Activated T-cell treated with anti-CD3 and anti-CD28 coated beads for 4 hours (primary cell): ENCODE measurements around the gene PARD3.
"Not testable (repeated sequence)": the region's sequence is repeated elsewhere in the genome, so short reads cannot be mapped to it uniquely, and the experiment has no call there.

Experiments
- DNase-seq: peaks from one replicate; pipeline ENCODE4 v3.0.0-alpha.2; 2020

PARD3 gene

DNA sequence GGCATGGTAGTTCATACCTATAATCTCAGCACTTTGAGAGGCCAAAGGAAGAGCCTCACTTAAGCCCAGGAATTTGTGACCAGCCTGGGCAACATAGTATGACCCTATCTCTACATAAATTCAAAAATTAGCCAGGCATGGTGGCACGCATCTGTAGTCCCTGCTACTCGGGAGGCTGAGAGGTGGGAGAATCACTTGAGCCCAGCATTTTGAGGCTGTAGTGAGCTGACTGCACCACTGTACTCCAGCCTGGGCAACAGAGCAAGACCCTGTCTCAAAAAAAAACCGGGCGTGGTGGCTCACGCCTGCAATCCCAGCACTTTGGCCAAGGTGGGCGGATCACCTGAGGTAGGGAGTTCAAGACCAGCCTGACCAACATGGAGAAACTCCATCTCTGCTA is 19.8 kb downstream of the PARD3 start:
- no peak for DNase-seq

DNA sequence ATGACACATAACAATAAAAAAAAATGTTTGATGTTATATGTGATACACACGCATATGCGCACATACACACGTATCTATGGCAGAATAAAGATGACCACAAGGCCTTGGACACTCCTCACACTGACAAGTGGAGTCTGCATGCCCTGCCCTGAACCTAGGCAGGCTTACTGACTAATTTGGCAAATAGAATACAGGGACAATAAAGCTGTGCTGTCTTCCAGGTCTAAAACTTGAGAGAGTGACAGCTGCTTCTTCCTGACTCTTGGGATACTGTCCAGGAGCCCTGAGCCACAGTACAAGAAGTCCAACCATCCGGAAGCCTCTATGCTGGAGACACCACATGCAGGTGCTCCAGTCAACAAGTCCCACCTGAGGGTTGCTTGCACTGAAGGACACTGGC is 20.3 kb downstream of the PARD3 start:
- no peak for DNase-seq

DNA sequence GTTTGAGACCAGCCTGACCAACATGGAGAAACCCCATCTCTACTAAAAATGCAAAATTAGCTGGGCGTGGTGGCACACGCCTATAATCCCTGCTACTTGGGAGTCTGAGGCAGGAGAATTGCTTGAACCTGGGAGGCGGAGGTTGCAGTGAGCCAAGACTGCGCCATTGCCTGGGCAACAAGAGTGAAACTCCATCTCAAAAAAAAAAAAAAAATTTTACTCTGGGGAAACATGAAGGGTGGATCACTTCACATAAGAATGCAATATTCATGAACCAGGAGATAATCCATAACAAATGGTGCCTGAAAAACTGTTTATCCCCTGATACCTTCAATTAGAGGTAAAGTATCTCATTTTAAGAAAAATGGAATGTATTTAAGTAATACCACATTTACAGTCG is 21.5 kb downstream of the PARD3 start:
- DNase-seq: not testable (repeated sequence)

DNA sequence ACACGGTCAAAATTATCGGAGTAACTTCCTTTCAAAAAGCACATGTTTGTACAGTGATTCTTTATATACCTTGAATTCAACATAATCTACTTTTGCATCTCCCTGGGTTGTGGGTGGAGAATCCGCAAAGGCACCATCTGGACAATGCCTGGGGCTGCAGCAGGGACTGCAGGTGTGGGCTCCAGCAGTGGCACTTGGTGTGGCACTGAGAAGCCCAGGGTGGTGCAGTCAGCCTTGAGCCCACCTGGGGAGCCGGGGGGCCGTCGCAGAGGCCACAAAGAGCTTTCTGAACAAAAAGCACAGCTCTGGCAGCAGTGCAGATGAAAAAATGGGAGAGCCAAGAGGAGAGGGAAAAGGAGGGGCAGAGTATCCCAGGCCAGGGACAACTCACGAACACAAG is 22.2 kb downstream of the PARD3 start:
- DNase-seq: no peak

DNA sequence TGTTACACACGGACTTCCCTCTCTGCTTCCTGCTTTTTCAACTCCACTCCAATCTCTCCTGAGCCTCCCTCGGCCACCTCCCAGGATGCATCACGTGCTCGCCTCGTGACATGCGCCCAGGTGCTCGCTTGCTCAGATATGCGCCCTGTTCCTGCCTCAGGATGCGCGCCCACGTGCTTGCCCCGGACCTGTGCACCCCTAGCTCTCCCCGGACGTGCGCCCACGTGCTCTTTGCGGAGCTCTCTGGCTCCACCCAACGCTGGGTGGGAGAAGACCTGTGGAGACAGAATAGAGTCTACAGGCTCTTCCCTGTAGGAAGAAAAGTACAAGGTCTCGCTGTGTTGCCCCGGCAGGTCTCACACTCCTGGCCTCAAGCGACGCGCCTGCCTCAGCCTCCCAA is 23.1 kb downstream of the PARD3 start:
- no peak for DNase-seq

DNA sequence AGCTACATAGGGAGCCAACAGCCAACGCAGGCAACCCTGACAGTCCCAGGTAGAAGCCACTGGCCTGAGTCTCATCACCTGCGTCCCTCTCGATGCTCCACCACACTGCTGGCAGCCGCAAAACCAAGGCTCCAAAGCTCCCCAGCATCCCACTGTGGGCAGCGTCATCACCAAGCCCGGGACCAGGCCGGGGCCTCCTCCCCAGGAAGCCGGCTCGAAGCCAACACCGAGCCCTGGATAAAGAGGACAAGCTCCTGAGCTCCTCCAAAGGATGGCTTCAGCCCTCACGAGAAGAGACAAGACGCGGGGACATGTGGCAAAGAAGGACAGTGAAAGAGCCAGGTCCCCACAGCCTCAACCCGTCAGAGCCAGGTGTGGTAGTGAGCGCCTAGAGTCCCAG is 23.9 kb downstream of the PARD3 start:
- no peak for DNase-seq

DNA sequence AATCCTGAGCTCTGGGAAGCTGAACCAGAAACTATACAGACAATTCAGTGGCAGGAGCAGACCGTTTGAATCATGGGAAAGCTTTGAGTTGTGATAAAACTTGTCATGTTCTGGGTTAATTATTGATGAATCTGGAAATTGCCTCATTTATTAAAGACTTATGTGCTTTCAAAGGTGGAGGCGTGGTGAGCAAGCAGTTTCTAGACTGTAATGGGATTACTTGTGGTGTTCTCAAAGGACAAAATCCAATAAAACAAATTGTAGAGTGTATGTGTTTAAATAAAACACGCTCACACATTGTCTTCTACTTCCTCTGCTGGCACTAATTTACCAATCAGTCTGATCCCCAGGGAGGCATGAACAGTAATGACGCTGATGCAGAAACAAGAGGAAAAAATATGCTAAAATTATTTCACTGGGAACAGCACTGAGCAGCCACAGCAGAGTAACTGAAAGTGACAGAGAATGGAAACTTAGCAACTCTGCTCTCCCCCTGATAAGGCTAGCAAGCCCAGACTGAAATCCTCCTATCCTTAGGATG is 25.1 kb downstream of the PARD3 start:
- DNase-seq: no peak

DNA sequence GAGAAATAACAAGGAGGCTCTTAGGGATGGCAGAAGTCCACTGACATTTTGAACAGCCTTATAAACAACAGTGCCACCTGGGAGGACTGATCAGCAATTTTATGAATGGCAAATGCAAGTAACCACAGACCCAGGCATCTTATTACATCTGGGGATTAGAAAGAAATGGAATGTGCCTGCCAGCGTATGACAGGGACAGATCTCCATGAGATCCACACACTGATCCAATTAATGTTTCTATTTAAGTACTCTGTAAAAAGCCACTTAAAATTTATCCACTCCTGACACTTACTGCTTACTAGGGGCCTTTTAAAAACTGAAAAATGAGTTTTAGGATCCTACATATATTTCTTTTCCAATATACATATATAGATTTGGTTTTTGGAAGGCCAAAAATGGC is 28.6 kb downstream of the PARD3 start:
- DNase-seq: no peak

DNA sequence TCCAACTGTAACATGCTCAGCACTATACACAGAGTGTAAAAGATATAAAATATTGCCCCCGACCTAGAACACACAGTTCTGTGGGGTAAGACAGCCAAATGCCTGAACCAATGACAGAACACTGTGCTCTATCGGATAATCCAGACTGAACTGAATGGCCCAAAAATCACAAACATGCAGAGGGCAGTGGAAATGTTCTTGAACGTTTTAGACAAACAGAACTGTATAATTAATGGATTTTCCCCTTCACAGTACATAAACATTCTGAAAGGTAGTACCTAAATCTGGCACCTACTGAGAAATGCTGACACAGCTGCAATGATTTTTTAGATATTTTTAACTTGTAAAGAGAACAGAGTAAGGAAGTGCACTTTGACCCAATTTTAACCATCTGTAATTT is 33.4 kb downstream of the PARD3 start:
- no peak for DNase-seq

DNA sequence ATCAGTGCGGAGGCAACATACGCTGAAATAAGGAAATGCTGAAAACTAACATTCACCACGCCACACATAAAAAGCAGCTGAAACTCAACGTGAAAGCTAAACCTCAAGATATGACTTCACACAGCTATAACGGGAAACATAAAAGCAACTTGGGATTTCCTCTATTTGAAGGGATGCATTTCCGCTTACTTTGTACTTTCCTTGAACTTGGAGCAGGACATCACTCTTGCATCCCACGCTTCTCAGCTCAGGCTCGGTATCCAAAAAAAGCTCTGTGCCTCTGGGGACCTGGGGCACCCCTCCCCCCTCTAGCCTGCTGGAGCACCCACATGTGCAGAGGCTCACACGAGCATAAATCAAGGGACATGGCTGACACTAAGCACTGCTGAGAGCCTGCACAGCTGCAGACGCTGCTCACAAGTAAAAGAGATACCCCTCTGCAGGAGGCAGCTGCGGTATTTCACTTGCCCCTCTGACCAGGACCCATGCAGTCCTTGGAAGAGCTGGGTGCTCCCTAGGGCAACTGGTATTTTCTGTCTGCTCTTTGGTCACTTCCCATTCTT is 34.2 kb downstream of the PARD3 start:
- DNase-seq: no peak

DNA sequence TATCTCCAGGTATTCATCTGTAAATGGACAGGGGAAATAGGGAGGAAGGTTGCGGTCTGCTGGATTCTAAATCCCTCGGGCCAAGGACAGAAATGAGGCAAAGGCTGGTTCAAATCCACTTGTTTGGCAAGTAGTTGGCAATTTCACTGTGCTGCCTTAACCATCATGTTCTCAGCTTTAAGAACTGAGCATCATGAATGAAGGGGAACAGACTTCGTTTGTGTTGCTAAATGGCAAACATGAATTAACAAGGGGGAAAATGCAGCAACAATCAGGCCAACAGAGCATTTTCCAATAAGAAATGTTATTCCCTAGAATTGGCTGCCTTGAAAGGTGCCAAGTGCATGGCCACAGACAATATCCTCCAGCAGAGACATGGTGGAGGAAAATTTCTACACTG is 36.9 kb downstream of the PARD3 start:
- no peak for DNase-seq

DNA sequence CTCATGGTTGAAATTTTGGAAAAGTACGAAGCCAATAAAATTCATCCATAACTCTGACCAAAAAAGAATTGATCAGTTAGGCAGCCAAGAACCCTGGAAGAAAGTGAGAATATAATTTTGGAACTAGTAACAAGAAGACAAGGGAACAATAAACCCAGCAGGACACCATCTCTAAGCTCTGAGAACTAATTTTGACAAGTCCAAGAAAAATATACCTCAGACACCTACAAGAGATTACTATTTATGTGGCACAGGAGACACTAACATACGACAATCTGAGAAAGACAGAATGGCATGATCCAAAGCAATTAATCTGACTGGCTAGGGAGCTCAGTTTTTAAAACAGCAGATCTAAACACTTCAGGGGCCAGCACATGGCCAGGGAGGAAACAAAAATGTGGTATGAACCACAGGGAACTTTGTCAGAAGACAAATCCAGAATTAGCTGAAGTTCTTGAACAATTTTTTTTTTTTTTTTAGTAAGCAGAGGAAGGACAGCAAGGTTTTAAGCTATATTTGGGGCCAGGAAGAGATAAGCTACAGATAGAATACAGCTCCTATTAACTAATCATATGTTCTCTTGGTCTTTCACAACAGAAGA is 38.9 kb downstream of the PARD3 start:
- no peak for DNase-seq

DNA sequence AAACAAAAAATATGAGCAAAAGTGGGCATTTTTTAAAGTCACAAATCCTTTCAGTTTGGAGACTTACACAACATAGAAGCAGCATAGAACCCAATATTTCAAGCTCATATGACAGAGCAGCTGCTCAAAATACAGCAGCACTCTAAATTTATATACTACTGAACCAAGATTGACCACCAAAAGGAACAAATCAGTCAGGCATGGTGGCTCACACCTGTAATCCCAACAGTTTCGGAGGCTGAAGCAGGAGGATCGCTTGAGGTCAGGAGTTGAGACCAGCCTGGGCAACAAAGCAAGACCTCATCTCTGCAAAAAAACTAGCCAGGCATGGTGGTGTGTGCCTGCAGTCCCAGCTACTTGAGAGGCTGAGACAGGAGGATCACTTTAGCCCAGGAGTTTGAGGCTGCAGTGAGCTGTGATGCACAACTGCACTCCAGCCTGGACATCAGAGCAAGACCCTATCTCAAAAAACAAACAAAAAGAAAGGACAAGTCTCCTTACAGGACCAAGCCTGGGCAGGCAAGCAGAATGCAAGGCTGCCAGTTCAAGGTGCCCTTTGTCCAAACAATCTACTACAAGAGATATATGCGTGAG is 40.0 kb downstream of the PARD3 start:
- DNase-seq: no peak

DNA sequence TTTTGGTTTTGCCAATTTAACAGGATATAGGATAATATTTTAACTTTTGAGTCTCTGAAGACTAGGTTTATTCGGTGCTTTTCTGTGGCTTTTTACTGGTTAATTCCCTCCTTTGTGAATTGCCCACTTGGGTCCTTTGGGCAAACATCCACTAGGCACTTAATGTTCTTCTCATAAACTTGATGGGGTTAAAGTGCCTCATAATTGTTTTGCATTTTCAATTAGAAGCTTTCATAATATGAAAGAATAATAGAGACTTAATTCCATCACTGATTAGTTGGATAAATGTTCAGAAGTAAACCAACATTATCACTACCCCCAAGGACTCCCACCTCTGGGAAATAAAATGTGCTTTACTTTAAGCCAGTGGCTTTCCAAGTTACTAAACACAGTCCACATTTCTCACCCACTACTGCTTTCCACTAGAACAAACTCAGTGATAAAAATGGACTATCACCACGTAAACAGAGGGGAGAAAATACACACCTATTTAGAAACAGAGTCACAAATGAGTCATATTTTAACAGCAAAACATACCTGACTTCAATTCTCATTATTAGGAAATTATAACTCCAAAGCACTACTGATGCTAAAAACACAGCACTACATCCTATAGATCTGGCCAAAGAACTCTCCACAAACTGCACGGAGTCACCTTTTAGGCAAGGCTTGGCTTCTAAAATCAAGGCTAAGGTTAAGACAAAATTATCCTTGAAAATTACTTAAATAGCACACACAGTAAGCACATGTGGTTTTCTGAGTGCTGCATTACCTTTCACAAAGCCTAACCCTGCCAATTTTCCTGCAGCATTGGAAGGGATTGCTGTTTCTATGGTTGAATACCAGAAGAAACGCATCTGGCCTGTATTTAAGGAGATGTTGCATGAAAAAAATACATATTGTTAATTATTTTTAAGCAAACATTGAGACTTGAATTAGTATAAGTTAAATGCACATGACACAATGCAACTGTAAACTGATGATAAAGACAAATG is 41.2 kb downstream of the PARD3 start:
- no peak for DNase-seq

DNA sequence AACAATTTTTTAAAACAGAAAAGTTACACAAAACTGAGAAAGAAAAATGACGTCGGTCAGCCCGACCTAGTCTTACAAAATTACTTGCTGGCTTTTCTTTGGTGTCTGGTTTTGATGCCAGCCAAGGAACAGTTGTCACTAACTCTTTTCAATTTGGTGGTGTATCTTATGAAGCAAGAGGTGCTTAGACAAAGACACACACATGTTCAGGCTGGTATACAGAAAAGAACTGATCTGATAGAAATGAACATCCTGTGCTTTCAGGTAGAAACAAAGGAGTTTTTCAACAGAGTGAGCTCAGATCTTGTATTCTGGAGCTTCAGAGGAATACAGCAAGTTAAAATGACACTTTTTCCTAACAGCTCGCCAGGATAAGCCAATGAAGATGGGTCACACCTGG is 43.6 kb downstream of the PARD3 start:
- no peak for DNase-seq

DNA sequence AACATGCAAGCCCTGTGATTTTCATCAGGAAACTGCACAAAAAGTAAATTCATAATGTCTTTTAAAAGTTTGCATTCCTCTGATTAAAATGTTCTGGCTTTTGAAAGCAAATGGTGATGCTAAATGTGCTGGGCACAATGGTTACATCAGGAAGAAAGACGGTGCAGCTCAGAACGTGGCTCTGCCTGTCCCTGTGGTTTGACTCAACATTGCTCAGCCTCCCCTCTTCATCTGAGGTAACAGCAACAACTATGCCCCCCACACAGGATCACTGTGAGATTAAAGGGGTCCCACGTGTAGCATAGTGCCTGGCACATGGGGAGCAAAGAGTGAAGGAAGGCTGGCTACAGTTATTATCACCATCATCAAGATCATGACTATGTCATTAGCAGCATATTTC is 44.0 kb downstream of the PARD3 start:
- DNase-seq: no peak

DNA sequence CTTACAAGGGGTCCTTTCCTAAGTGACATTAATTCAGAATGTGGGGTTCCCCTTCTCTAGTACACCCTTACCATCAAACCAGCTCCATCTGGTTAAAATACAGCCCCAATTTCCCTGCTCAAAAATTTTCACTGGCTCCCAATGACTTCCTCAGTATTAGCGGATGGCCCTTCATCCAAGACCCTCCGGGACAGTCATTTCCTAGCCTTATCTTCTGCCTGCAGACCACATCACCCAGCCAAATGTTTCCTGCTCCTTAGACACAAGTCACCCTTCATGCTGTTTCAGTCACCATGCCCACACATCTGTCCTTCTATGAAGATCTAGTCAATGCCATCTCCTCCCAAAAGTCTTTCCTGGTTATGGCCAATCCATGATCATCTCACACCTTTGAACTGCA is 45.2 kb downstream of the PARD3 start:
- no peak for DNase-seq

DNA sequence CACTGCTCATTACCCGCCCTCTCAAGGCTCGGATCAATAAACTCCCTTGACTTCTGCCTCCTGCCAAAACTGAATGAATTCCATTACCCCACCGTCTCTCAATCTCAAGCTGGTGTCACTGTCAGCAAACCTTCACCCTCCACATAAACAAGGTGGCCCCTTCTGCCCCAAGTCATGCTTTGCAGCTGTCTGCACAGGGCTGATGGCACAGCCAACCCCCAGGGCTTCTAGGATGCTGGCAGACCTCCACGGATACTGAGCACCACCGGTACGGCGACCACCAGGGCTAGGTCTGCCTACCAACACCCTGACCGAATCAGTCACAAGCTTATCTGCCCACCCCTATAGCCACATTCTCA is 46.1 kb downstream of the PARD3 start:
- no peak for DNase-seq

DNA sequence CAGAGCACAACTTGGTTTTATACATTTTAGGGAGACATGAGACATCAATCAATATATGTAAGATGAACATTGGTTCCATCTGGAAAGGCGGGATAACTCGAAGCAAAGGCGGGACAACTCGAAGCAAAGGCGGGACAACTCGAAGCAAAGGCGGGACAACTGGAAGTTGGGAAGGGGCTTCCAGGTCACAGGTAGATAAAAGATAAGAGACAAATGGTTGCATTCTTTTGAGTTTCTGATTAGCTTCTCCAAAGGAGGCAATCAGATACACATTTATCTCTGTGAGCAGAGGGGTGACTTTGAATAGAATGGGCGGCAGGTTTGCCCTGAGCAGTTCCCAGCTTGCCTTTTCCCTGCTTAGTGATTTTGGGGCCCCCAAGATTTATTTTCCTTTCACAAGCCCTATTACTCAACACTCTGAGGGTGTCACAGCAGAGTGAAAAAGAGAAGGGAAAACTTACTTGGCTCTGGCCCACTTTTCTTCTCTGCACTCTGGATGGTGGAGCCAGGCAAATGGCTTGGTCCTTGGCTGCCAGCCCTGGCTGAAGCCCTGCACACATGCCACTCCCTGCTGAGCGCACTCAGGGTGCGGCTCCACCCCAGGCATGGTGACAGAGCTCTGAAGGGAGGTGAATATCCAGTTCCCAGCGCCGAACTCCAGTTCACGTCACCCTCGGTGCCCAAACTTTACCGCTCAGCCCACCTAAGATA is 46.7 kb downstream of the PARD3 start:
- DNase-seq: no peak

DNA sequence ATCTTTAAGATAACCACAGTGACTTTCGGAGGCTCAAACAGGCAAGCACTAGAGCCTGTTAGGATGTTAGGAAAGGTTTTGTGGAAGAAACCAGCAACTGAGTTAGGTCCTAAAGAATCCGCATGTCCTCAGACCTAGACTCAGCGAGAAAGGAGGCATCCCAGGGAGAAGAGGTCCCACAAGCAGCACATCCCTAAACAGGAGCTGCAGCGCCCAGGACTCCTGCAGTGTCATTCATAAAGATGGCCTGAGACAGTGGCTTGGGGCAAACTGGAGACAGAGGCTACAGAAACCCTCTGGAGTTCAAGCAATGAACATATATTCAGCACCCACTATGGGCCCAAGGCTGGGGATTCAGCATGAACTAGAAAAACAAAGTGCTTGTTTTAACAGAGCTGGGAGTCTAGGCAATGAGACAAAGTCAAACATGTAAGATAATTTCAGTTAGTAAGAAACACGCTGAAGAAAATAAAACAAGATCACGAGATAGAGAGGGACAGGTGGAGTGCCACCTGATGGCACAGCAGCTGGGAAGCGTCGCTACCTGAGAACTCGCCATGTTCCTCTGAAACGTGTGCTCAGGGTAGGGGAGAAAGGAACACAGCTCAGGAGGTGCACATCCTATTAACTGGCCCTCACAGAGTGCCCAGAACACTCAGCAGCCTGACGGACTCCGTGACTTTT is 48.1 kb downstream of the PARD3 start:
- no peak for DNase-seq

DNA sequence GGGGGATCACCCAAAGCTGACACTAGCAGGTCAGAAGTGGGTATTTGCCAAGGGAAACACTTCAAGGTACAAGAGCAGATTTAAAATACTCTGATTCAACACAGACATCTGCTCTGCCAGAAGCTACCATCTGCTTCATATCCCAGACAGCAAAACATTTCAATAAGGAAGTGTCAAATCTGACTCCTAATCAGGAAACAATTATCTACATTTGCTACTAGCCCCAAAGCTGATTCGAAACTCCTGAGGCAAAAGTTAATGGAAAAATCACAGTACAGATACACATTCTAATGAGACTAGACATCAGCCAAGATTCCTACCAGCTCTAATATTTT is 48.9 kb downstream of the PARD3 start:
- DNase-seq: no peak

DNA sequence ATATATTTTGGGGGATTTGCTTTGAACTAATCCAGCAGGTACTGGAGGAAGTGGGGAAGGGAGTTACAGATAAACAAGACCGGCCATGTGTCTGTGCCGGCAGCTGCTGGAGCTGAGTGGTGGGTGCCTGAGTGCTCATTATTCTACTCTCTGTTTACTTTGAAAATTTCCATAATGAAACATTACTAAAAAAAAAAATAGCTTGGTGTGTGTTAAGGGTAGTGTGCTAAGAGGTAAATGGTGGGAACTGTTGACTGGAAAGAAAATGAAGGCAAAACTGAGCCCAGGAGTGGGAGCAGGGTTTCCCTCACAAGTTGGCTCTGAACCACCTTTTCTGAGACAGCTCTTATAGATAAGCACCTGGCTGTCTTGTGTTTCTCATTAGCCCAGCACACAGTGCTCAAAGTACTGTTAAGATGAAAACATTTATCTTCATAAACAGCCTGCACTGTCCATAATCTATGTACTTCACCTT is 50.6 kb downstream of the PARD3 start:
- DNase-seq: no peak
